Stimulated activated memory B cell treated with anti-CD40 and anti-IgM and Interleukin-4, amounts not matched to agents 10 μg/mL and 1 μg/mL and 100 μg/mL, for 72 hours (primary cell): ENCODE data around the gene ITGA3.
A peak's percentile ranks its signal among the peaks of the same experiment; 100 is the strongest.
"Not testable (repeated sequence)": the region's sequence is repeated elsewhere in the genome, so short reads cannot be mapped to it uniquely, and the experiment has no call there.

Experiments
- ATAC-seq: fragments of 150-1000 bp; cut with Tn5 transposase; 2 replicates; pipeline ENCODE4 v1.10.0; 2021
- H3K27ac Mint-ChIP-seq: one replicate; pipeline ENCODE4 v1.8.0; 2022; ENCODE audit warnings: mild to moderate bottlenecking, mixed read lengths
- H3K27me3 Mint-ChIP-seq: one replicate; pipeline ENCODE4 v1.8.0; 2022; ENCODE audit warnings: mixed read lengths
- H3K36me3 Mint-ChIP-seq: one replicate; pipeline ENCODE4 v1.8.0; 2022; ENCODE audit warnings: mixed read lengths
- H3K4me1 Mint-ChIP-seq: one replicate; pipeline ENCODE4 v1.8.0; 2022; ENCODE audit warnings: mixed read lengths
- H3K4me3 Mint-ChIP-seq: one replicate; pipeline ENCODE4 v1.8.0; 2022; ENCODE audit warnings: mild to moderate bottlenecking, moderate library complexity, mixed read lengths
- H3K9me3 Mint-ChIP-seq: one replicate; pipeline ENCODE4 v1.8.0; 2022; ENCODE audit warnings: mixed read lengths

ITGA3 gene

GRCh38 chr17:50056217-50056960 is 479 bp downstream of the ITGA3 start:
- Mint-ChIP-seq H3K4me3 (peak overlapping the region; percentile 98), H3K36me3 (no peaks in the 10 kb centered on the region), H3K27ac (peak overlapping the region; percentile 81), H3K9me3 (no peaks in the 10 kb centered on the region), H3K27me3 (peaks cover 17% of the 10 kb centered on the region), H3K4me1 (peaks cover 48% of the 10 kb centered on the region)
- peak; percentile 81 for ATAC-seq

DNA sequence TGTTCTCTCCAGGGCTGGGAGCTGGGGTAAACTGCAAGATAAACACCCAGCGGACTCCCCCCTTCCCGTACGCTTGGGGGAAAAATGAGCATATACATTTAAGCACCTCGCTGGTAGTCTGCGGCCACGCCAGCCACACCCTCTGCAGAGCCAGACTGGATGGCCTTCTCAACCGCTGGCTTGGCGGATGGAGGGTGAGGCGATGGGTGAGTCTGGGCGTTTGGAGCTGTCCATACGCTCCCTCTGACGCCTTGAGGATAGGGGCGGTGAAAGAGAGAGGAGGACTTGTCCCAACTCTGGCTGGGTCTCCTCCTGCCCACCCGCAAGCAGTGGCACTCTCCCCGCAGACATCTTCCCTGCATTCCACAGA is 1.0 kb downstream of the ITGA3 start:
- no peaks in the 10 kb centered on the region for H3K9me3 Mint-ChIP-seq
- no peak for ATAC-seq
- no peaks in the 10 kb centered on the region for H3K36me3 Mint-ChIP-seq
- H3K4me3 Mint-ChIP-seq: peak overlapping the region; percentile 98
- peaks cover 17% of the 10 kb centered on the region for H3K27me3 Mint-ChIP-seq
- H3K4me1 Mint-ChIP-seq: peaks cover 44% of the 10 kb centered on the region
- peak overlapping the region; percentile 81 for H3K27ac Mint-ChIP-seq

- Mint-ChIP-seq H3K27ac (peak overlapping the region; percentile 30), H3K9me3 (no peaks in the 10 kb centered on the region), H3K4me1 (peaks cover 44% of the 10 kb centered on the region), H3K36me3 (no peaks in the 10 kb centered on the region), H3K27me3 (peaks cover 17% of the 10 kb centered on the region), H3K4me3 (peak overlapping the region; percentile 98)
- no peak for ATAC-seq
These were observed 1.6 kb downstream of the ITGA3 start for GRCh38 chr17:50057521-50057991.

- Mint-ChIP-seq H3K9me3 (no peaks in the 10 kb centered on the region), H3K4me1 (peaks cover 44% of the 10 kb centered on the region), H3K4me3 (no peak overlapping the region), H3K27me3 (peaks cover 17% of the 10 kb centered on the region), H3K27ac (no peak overlapping the region), H3K36me3 (no peaks in the 10 kb centered on the region)
- ATAC-seq: no peak
These were observed 2.5 kb downstream of the ITGA3 start for GRCh38 chr17:50058296-50058953.

DNA sequence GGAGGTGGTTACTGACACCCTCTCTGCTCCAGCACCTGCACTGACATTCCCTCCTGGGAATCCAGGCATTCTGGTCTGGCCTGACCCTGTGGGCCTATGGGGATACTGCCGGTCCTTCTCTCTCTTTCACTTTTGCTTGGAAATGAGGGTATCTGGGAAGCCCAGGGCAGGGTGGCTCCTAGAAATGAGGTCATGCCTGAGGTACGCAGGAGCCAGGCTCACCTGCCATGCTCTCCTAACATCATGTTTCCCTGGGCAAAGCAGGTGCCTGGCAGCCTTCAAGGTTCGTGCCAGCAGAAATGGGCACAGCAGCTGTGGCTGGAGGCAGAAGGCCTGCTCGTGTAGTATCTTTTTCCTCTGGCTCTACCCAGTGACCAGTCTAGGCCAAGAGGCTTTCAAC is 3.3 kb downstream of the ITGA3 start:
- Mint-ChIP-seq H3K27me3 (peaks cover 17% of the 10 kb centered on the region), H3K9me3 (no peaks in the 10 kb centered on the region), H3K36me3 (no peaks in the 10 kb centered on the region), H3K27ac (no peak overlapping the region), H3K4me3 (no peak overlapping the region), H3K4me1 (peaks cover 44% of the 10 kb centered on the region)
- no peak for ATAC-seq

DNA sequence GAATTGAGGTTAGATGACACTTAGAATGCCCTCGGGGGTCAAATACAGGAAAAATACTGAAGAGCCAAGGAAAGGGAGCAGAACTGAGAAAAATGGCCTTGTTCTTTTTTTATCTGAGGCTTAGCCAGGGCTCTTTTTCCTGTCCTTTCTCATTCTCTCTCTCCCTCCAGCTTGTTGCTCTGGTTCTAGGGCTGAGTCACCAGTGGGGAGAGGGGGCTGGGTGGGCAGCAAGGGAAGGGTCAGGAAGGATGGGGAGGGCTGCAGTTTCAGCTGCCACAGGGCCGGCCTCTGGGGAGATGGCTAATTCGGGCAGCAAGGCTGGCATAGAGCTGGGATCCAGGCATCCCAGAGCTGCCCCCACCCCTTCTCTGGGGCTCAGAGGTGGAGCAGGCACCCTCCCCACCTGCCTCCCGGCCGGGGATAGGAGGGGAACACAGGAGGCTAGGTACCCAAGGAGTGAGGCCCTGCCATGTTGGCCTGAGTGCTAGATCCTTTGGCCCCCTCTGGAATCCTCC is 3.9 kb downstream of the ITGA3 start:
- no peak for ATAC-seq
- Mint-ChIP-seq H3K27ac (no peak overlapping the region), H3K36me3 (no peaks in the 10 kb centered on the region), H3K4me1 (peaks cover 42% of the 10 kb centered on the region), H3K4me3 (no peak overlapping the region), H3K9me3 (no peaks in the 10 kb centered on the region), H3K27me3 (peaks cover 17% of the 10 kb centered on the region)

- Mint-ChIP-seq H3K27me3 (peaks cover 17% of the 10 kb centered on the region), H3K4me1 (peaks cover 31% of the 10 kb centered on the region), H3K4me3 (no peak overlapping the region), H3K27ac (no peak overlapping the region), H3K36me3 (no peaks in the 10 kb centered on the region), H3K9me3 (no peaks in the 10 kb centered on the region)
- ATAC-seq: no peak
These were observed 5.2 kb downstream of the ITGA3 start for GRCh38 chr17:50060951-50061712.

GRCh38 chr17:50061713-50062045 is 5.8 kb downstream of the ITGA3 start:
- H3K27me3 Mint-ChIP-seq: peaks cover 17% of the 10 kb centered on the region
- H3K4me3 Mint-ChIP-seq, ATAC-seq: not testable (repeated sequence)

DNA sequence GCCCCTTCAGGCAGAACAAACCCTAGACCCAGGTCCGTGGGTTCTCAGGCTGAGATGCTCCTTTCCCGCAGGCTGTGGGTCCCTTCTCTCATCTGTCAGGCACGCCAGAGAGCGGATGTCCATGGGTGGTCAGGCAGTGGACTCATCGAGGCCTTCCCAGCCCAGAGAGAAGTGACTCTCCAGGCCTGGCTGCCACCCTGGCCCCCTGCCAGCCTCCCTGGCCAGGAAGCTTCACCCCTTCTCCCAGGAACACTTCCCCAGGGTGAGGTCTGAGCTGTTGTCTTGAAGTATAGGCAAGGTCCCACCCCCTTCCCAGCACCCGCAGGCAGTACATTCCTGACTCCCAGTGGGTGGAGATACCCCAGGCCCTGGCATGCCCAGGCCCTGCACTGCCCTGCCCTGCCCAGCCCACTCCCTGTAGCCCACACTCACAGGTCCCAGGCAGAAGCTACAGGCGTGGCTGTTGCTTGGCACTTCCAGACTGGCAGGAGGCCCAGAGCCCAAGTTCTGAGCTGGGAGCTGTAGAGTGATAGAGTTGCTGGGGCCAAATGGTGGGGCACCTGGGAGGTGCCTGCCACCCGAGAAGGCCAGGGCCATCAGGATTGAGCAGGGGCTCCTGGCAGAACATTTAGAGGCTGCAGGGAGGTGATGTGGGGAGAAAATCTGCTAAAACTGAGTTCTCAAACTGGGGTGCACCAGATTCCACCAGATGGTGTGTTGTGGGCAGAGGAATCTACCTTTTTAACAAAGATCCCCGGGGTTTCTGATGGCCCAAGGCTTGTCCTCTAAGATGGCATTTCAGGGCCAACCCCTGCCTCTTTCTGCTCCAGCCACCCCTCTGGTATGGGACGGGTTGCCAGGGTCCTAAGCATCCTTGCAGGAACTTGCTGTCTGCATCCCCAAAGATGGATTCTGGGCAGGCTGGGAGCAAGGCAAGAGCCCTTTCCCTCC is 6.7 kb downstream of the ITGA3 start:
- Mint-ChIP-seq H3K27ac (no peak overlapping the region), H3K4me1 (peaks cover 18% of the 10 kb centered on the region), H3K9me3 (no peaks in the 10 kb centered on the region), H3K27me3 (peaks cover 14% of the 10 kb centered on the region), H3K4me3 (no peak overlapping the region), H3K36me3 (no peaks in the 10 kb centered on the region)
- ATAC-seq: no peak

More at GRCh38 chr17:50061713-50062045, 5.8 kb downstream of the ITGA3 start:
- H3K9me3 Mint-ChIP-seq, H3K36me3 Mint-ChIP-seq, H3K27ac Mint-ChIP-seq: not testable (repeated sequence)
- peaks cover 27% of the 10 kb centered on the region for H3K4me1 Mint-ChIP-seq

- Mint-ChIP-seq H3K27me3 (peaks cover 2% of the 10 kb centered on the region), H3K4me3 (no peak overlapping the region), H3K9me3 (no peaks in the 10 kb centered on the region), H3K27ac (no peak overlapping the region), H3K36me3 (peaks cover 5% of the 10 kb centered on the region), H3K4me1 (peaks cover 13% of the 10 kb centered on the region)
- no peak for ATAC-seq
These were observed 7.8 kb downstream of the ITGA3 start for GRCh38 chr17:50063561-50064252.

- no peaks in the 10 kb centered on the region for H3K9me3 Mint-ChIP-seq
- no peak overlapping the region for H3K27ac Mint-ChIP-seq
- H3K4me3 Mint-ChIP-seq: no peak overlapping the region
- ATAC-seq: no peak
- H3K36me3 Mint-ChIP-seq: peaks cover 5% of the 10 kb centered on the region
- H3K27me3 Mint-ChIP-seq: no peaks in the 10 kb centered on the region
- peaks cover 11% of the 10 kb centered on the region for H3K4me1 Mint-ChIP-seq
These were observed 8.5 kb downstream of the ITGA3 start for GRCh38 chr17:50064253-50065001.

DNA sequence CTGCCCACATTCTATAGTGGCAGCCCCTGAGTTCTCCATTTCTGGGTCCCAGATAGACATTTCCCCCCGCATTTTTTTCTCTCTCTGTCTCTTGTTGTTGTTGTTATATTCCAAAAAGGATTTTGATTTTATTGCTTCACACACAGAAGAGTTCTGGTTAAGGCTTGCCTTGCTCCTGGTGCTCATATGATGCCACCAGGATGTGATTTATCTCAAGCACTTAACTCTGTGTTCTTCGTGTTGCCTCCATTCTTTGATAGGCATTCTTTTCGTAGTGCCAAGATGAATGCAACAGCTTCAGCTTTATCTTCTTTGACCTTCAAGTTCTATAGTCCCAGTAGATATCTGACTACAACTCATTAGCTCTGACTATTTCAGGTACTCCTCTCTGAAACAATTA is 9.1 kb downstream of the ITGA3 start:
- Mint-ChIP-seq H3K27me3 (no peaks in the 10 kb centered on the region), H3K4me3 (no peak overlapping the region), H3K27ac (no peak overlapping the region)

GRCh38 chr17:50066995-50067394 is 11.1 kb downstream of the ITGA3 start:
- Mint-ChIP-seq H3K27me3 (no peaks in the 10 kb centered on the region), H3K4me3 (no peak overlapping the region), H3K4me1 (no peaks in the 10 kb centered on the region)

More for the DNA sequence above, 9.1 kb downstream of the ITGA3 start:
- no peak for ATAC-seq
- Mint-ChIP-seq H3K9me3 (no peaks in the 10 kb centered on the region), H3K4me1 (peaks cover 6% of the 10 kb centered on the region), H3K36me3 (peaks cover 5% of the 10 kb centered on the region)

More at GRCh38 chr17:50066995-50067394, 11.1 kb downstream of the ITGA3 start:
- Mint-ChIP-seq H3K36me3 (peaks cover 18% of the 10 kb centered on the region), H3K9me3 (peaks cover 8% of the 10 kb centered on the region), H3K27ac (no peak overlapping the region)
- ATAC-seq: no peak
